ENCODE results near the gene RHOJ. TPM values are rescaled to one million over a fixed set of nuclear protein-coding genes. Genes with fewer than 3 reads are reported as not detected.
"Not testable (repeated sequence)": the region's sequence is repeated elsewhere in the genome, so short reads cannot be mapped to it uniquely, and the experiment has no call there.

RHOJ gene
- total RNA-seq, result 12.9 TPM

GRCh38 chr14:63204407-63205043 lies at the start of gene RHOJ:
RHOJ (plus strand) TSS chr14:63204443; CDS start chr14:63204870, 427 bp downstream.
- peak within 1 kb of the TSS; percentile 90 to 93 for H3K27ac ChIP-seq
- intact Hi-C loops (cut with DNase I), result loop anchor here (2.0 kb wide), 2 partner anchors 26 to 44 kb away; no protein-coding TSS in a partner anchor
- no peaks in the 10 kb centered on the region for H3K27me3 ChIP-seq
- no peaks in the 10 kb centered on the region for H3K9me3 ChIP-seq
- peaks cover 0 to 3% of the 10 kb centered on the region in 2 donors for H3K4me1 ChIP-seq
- DNase-seq (ENCODE audit: low spot score in 2 of 2), result no peak
- peak within 1 kb of the TSS; percentile 48 to 69 for H3K4me3 ChIP-seq
- TF ChIP-seq CTCF (IDR thresholded peaks at IDR 0.05), result no peak
- H3K36me3 ChIP-seq, result no peaks in the 10 kb centered on the region

GRCh38 chr14:63155511-63156185 lies 48.6 kb upstream of the RHOJ start:
- no peaks in the 10 kb centered on the region for H3K27me3 ChIP-seq
- intact Hi-C loops (cut with DNase I), result no loop called here
- no peaks in the 10 kb centered on the region for H3K4me1 ChIP-seq
- DNase-seq (ENCODE audit: low spot score in 2 of 2), result no peak
- H3K36me3 ChIP-seq, result no peaks in the 10 kb centered on the region
- TF ChIP-seq CTCF (IDR thresholded peaks at IDR 0.05), result no peak
- no peak overlapping the region for H3K27ac ChIP-seq
- H3K9me3 ChIP-seq, result no peaks in the 10 kb centered on the region
- no peak overlapping the region for H3K4me3 ChIP-seq

GRCh38 chr14:63157195-63157594 lies 47.0 kb upstream of the RHOJ start:
- H3K27me3 ChIP-seq, result no peaks in the 10 kb centered on the region
- intact Hi-C loops (cut with DNase I), result no loop called here
- no peak overlapping the region for H3K4me3 ChIP-seq
- H3K36me3 ChIP-seq, result no peaks in the 10 kb centered on the region
- no peaks in the 10 kb centered on the region for H3K9me3 ChIP-seq
- DNase-seq (ENCODE audit: low spot score in 2 of 2), result no peak
- no peak overlapping the region for H3K27ac ChIP-seq
- TF ChIP-seq CTCF (IDR thresholded peaks at IDR 0.05), result no peak
- H3K4me1 ChIP-seq, result no peaks in the 10 kb centered on the region

- intact Hi-C loops (cut with DNase I), result no loop called here
- no peak for TF ChIP-seq CTCF (IDR thresholded peaks at IDR 0.05)
- no peak overlapping the region for H3K4me3 ChIP-seq
- H3K27me3 ChIP-seq, result no peaks in the 10 kb centered on the region
- H3K36me3 ChIP-seq, result no peaks in the 10 kb centered on the region
- no peak for DNase-seq (ENCODE audit: low spot score in 2 of 2)
- peaks cover 0 to 16% of the 10 kb centered on the region in 2 donors for H3K9me3 ChIP-seq
- H3K27ac ChIP-seq, result no peak overlapping the region
- no peaks in the 10 kb centered on the region for H3K4me1 ChIP-seq
Measured at GRCh38 chr14:63163306-63163705, 40.9 kb upstream of the RHOJ start.

- Histone ChIP-seq H3K36me3 (no peaks in the 10 kb centered on the region), H3K27ac (no peak overlapping the region), H3K9me3 (peaks cover 0 to 17% of the 10 kb centered on the region in 2 donors), H3K4me3 (no peak overlapping the region), H3K4me1 (no peaks in the 10 kb centered on the region), H3K27me3 (no peaks in the 10 kb centered on the region)
- no peak for DNase-seq (ENCODE audit: low spot score in 2 of 2)
- intact Hi-C loops (cut with DNase I), result no loop called here
- no peak for TF ChIP-seq CTCF (IDR thresholded peaks at IDR 0.05)
Measured at GRCh38 chr14:63164108-63164683, 40.0 kb upstream of the RHOJ start.

- H3K27me3 ChIP-seq; intact Hi-C loops (cut with DNase I); H3K36me3 ChIP-seq; H3K27ac ChIP-seq; DNase-seq (ENCODE audit: low spot score in 2 of 2); H3K4me1 ChIP-seq; H3K4me3 ChIP-seq: not testable (repeated sequence)
- H3K9me3 ChIP-seq, result peaks cover 0 to 17% of the 10 kb centered on the region in 2 donors
Measured at GRCh38 chr14:63165267-63165666, 39.0 kb upstream of the RHOJ start.

All from ascending aorta (tissue), 2 donors.